Thyroid gland (tissue), 4 donors: ENCODE results near the gene RAB15.

Experiments
- CTCF ChIP-seq, 6 experiments: fragments of 200-600 bp in 3 of 6; fragments of 450-650 bp in 3 of 6; sonication (generic) in 3 of 6; IDR thresholded peaks; one replicate each; pipeline ENCODE4 v1.5.1; 2016 to 2019; ENCODE audit warnings: antibody characterized with exemption in 6 of 6, mild to moderate bottlenecking in 2 of 6, inconsistent platforms in 1 of 6, moderate library complexity in 1 of 6
- POLR2A ChIP-seq, 2 donors: fragments of 450-650 bp; IDR thresholded peaks; one replicate each; pipeline ENCODE4 v1.6.1; 2017; ENCODE audit warnings: antibody characterized with exemption in 2 of 2, mild to moderate bottlenecking in 2 of 2, moderate library complexity in 1 of 2

- no peak for TF ChIP-seq CTCF (IDR thresholded peaks at IDR 0.05)
- no peak for TF ChIP-seq POLR2A (IDR thresholded peaks at IDR 0.05)
These were observed 21.2 kb downstream of the RAB15 start for GRCh38 chr14:64950889-64951288.
